ENCODE measurements around the gene CEP250. TPM values are rescaled to one million over a fixed set of nuclear protein-coding genes. Genes with fewer than 3 reads are reported as not detected.

CEP250 gene
- total RNA-seq, 1 experiment from 2014 or later = 42.3 TPM

- RAD21 ChIA-PET (ENCODE audit: low non-redundant PET in 1 of 2, low total read pairs in 2 of 2, uncharacterized antibody in 2 of 2, unreplicated experiment in 2 of 2) = no interaction called here
- Histone ChIP-seq H4K20me1 (ENCODE audit: insufficient read depth) (no peaks in the 10 kb centered on the region), H3K4me3 (replicated peaks in 1 of 2; ENCODE audit: low read depth in 1 of 2, low read length in 2 of 2) (no peak overlapping the region), H3K9me3 (ENCODE audit: control insufficient read depth in 1 of 2, insufficient read depth in 1 of 2, low read depth in 1 of 2, low read length in 2 of 2) (no peaks in the 10 kb centered on the region), H3K79me2 (ENCODE audit: insufficient read depth, low read length) (no peaks in the 10 kb centered on the region), H3K9me2 (ENCODE audit: insufficient read depth) (no peaks in the 10 kb centered on the region), H2AFZ (ENCODE audit: low read depth, low read length, poor library complexity, severe bottlenecking) (no peak overlapping the region), H3K4me2 (ENCODE audit: low read length) (no peak overlapping the region), H3K9ac (ENCODE audit: low read length) (no peak overlapping the region), H3K4me1 (ENCODE audit: control insufficient read depth in 1 of 2, insufficient read depth in 2 of 2, low read length in 2 of 2) (peaks cover 0 to 6% of the 10 kb centered on the region in 2 experiments; a peak in 2 of 4 replicates), H3K36me3 (ENCODE audit: control insufficient read depth in 1 of 2, insufficient read depth in 2 of 2, low read length in 2 of 2) (no peaks in the 10 kb centered on the region), H3K27ac (ENCODE audit: low read depth, low read length) (no peak overlapping the region), H3K27me3 (ENCODE audit: insufficient read depth, low read length) (no peaks in the 10 kb centered on the region)
- intact Hi-C loops (cut with micrococcal nuclease) = no loop called here
- CTCF ChIA-PET = no interaction called here
- DNase-seq (ENCODE audit: low read depth, low spot score) (no peak), ATAC-seq (no peak)
- no TSS peak for BruUV-seq (replicated peaks)
- no peak for TF ChIP-seq EGR1 (IDR thresholded peaks at IDR 0.05; ENCODE audit: low read depth)
- no peak for TF ChIP-seq RAD21 (IDR thresholded peaks at IDR 0.05; ENCODE audit: low read depth)
- TF ChIP-seq SP1 (IDR thresholded peaks at IDR 0.05; ENCODE audit: low read depth) = no peak
- TF ChIP-seq JUND (IDR thresholded peaks at IDR 0.05) = no peak
- TF ChIP-seq TCF7L2 (IDR thresholded peaks at IDR 0.05; ENCODE audit: borderline replicate concordance, extremely low read depth, insufficient read depth, insufficient read length) = no peak
- no peak for TF ChIP-seq REST (IDR thresholded peaks at IDR 0.05; ENCODE audit: low read depth)
- TF ChIP-seq YY1 (IDR thresholded peaks at IDR 0.05; ENCODE audit: extremely low read depth, insufficient replicate concordance, low read depth, low read length) = no peak
- TF ChIP-seq ATF3 (IDR thresholded peaks at IDR 0.05) = no peak
- no peak for TF ChIP-seq CBX3 (IDR thresholded peaks at IDR 0.05; ENCODE audit: low read depth)
- TF ChIP-seq ZBTB33 (IDR thresholded peaks at IDR 0.05; ENCODE audit: extremely low read depth, insufficient replicate concordance, low read length) = no peak
- TF ChIP-seq POLR2A (IDR thresholded peaks at IDR 0.05; ENCODE audit: borderline replicate concordance, extremely low read depth, insufficient read depth, insufficient read length) = no peak
- TF ChIP-seq ZFX (IDR thresholded peaks at IDR 0.05) = no peak
- no peak for TF ChIP-seq SRF (IDR thresholded peaks at IDR 0.05; ENCODE audit: low read depth)
- TF ChIP-seq ZNF274 (IDR thresholded peaks at IDR 0.05; ENCODE audit: low read depth, low read length) = no peak
- TF ChIP-seq EZH2 (IDR thresholded peaks at IDR 0.05) = no peak
- no peak for TF ChIP-seq CTCF (IDR thresholded peaks at IDR 0.05 in 2 of 3, conservative IDR thresholded peaks at IDR 0.05 in 1 of 3; ENCODE audit: borderline replicate concordance in 1 of 3, insufficient read depth in 1 of 3, low read depth in 2 of 3, low read length in 2 of 3)
- no peak for TF ChIP-seq FOSL1 (IDR thresholded peaks at IDR 0.05; ENCODE audit: low read depth)
- TF ChIP-seq ELF1 (IDR thresholded peaks at IDR 0.05; ENCODE audit: borderline replicate concordance, low read depth) = no peak
- no peak for TF ChIP-seq CEBPB (IDR thresholded peaks at IDR 0.05; ENCODE audit: low read depth)
- TF ChIP-seq POLR2AphosphoS5 (IDR thresholded peaks at IDR 0.05; ENCODE audit: low read depth, low read length) = no peak
- POLR2A ChIA-PET = no interaction called here
These were observed 71.8 kb downstream of the CEP250 start for GRCh38 chr20:35527122-35527769.

Data from HCT116 (cell line).